HUES48 (cell line): ENCODE results near the gene ANKS1B.

Experiments
- H3K27ac ChIP-seq: one replicate; pipeline ENCODE4 v1.7.0; 2013; ENCODE audit warnings: low read depth, low read length, inconsistent platforms
- H3K27me3 ChIP-seq: 2 replicates; pipeline ENCODE4 v1.6.1; 2013; ENCODE audit warnings: mild to moderate bottlenecking, low read length; ENCODE audit not compliant: control insufficient read depth, insufficient read depth
- H3K36me3 ChIP-seq: 2 replicates; pipeline ENCODE4 v1.6.1; 2013; ENCODE audit warnings: low read length; ENCODE audit not compliant: control insufficient read depth, insufficient read depth
- H3K4me1 ChIP-seq: 2 replicates; pipeline ENCODE4 v1.6.1; 2013; ENCODE audit warnings: mild to moderate bottlenecking, low read length; ENCODE audit not compliant: control insufficient read depth, insufficient read depth
- H3K4me3 ChIP-seq: 2 replicates; pipeline ENCODE4 v1.5.1; 2013; ENCODE audit warnings: mild to moderate bottlenecking, low read depth, low read length
- H3K9ac ChIP-seq: 2 replicates; pipeline ENCODE4 v1.6.1; 2013; ENCODE audit warnings: mild to moderate bottlenecking, low read depth, low read length, moderate library complexity
- H3K9me3 ChIP-seq: 2 replicates; pipeline ENCODE4 v1.6.1; 2013; ENCODE audit warnings: low read length; ENCODE audit not compliant: control insufficient read depth, insufficient read depth

ANKS1B gene

GRCh38 chr12:98719515-98720504 is 1264.9 kb downstream of the ANKS1B start:
- H3K9me3 ChIP-seq: no peaks in the 10 kb centered on the region
- H3K36me3 ChIP-seq: peaks cover 17% of the 10 kb centered on the region
- H3K9ac ChIP-seq: no peak overlapping the region
- H3K27ac ChIP-seq: no peak overlapping the region
- H3K4me1 ChIP-seq: no peaks in the 10 kb centered on the region
- H3K27me3 ChIP-seq: no peaks in the 10 kb centered on the region
- no peak overlapping the region for H3K4me3 ChIP-seq

GRCh38 chr12:98714426-98714825 is 1270.3 kb downstream of the ANKS1B start:
- Histone ChIP-seq H3K4me3 (no peak overlapping the region), H3K27me3 (no peaks in the 10 kb centered on the region), H3K27ac (no peak overlapping the region), H3K9ac (no peak overlapping the region), H3K9me3 (no peaks in the 10 kb centered on the region), H3K36me3 (peaks cover 7% of the 10 kb centered on the region; the same call in 1 of the 2 replicates), H3K4me1 (no peaks in the 10 kb centered on the region)

GRCh38 chr12:98709022-98709421 is 1275.7 kb downstream of the ANKS1B start:
- Histone ChIP-seq H3K27ac (no peak overlapping the region), H3K9me3 (no peaks in the 10 kb centered on the region), H3K4me3 (no peak overlapping the region), H3K36me3 (peaks cover 21% of the 10 kb centered on the region), H3K4me1 (no peaks in the 10 kb centered on the region), H3K9ac (no peak overlapping the region), H3K27me3 (no peaks in the 10 kb centered on the region)

GRCh38 chr12:98701166-98701565 is 1283.6 kb downstream of the ANKS1B start:
- Histone ChIP-seq H3K27me3 (peaks cover 14% of the 10 kb centered on the region), H3K27ac (no peak overlapping the region), H3K36me3 (peaks cover 7% of the 10 kb centered on the region; the same call in 1 of the 2 replicates)

GRCh38 chr12:98699586-98699985 is 1285.2 kb downstream of the ANKS1B start:
- Histone ChIP-seq H3K27ac (no peak overlapping the region), H3K9ac (no peak overlapping the region), H3K4me3 (no peak overlapping the region), H3K4me1 (peaks cover 21% of the 10 kb centered on the region), H3K27me3 (peaks cover 14% of the 10 kb centered on the region), H3K36me3 (peaks cover 7% of the 10 kb centered on the region; the same call in 1 of the 2 replicates), H3K9me3 (no peaks in the 10 kb centered on the region)

More at GRCh38 chr12:98701166-98701565, 1283.6 kb downstream of the ANKS1B start:
- Histone ChIP-seq H3K9me3 (no peaks in the 10 kb centered on the region), H3K9ac (no peak overlapping the region), H3K4me1 (peaks cover 12% of the 10 kb centered on the region), H3K4me3 (no peak overlapping the region)

- Histone ChIP-seq H3K4me3 (no peak overlapping the region), H3K9me3 (no peaks in the 10 kb centered on the region), H3K27ac (no peak overlapping the region), H3K27me3 (peaks cover 14% of the 10 kb centered on the region), H3K9ac (no peak overlapping the region), H3K4me1 (peaks cover 21% of the 10 kb centered on the region), H3K36me3 (peaks cover 7% of the 10 kb centered on the region; the same call in 1 of the 2 replicates)
Observed at GRCh38 chr12:98698603-98699463, 1285.9 kb downstream of the ANKS1B start.

GRCh38 chr12:98697209-98697608 is 1287.5 kb downstream of the ANKS1B start:
- Histone ChIP-seq H3K27me3 (peaks cover 14% of the 10 kb centered on the region), H3K9me3 (no peaks in the 10 kb centered on the region), H3K4me3 (no peak overlapping the region), H3K4me1 (peaks cover 21% of the 10 kb centered on the region), H3K9ac (no peak overlapping the region), H3K27ac (peak overlapping the region; percentile 78), H3K36me3 (peaks cover 10% of the 10 kb centered on the region; the same call in 1 of the 2 replicates)

GRCh38 chr12:98696036-98696646 is 1288.6 kb downstream of the ANKS1B start:
- H3K4me1 ChIP-seq: peaks cover 21% of the 10 kb centered on the region
- 0 out of 2 replicates have a peak overlapping the region, but pooled peaks have one; percentile 10 for H3K4me3 ChIP-seq

GRCh38 chr12:98691351-98691750 is 1293.4 kb downstream of the ANKS1B start:
- H3K9me3 ChIP-seq: no peaks in the 10 kb centered on the region
- no peak overlapping the region for H3K9ac ChIP-seq
- H3K36me3 ChIP-seq: peaks cover 12% of the 10 kb centered on the region
- no peak overlapping the region for H3K4me3 ChIP-seq
- H3K27ac ChIP-seq: no peak overlapping the region
- H3K27me3 ChIP-seq: no peaks in the 10 kb centered on the region
- peaks cover 11% of the 10 kb centered on the region for H3K4me1 ChIP-seq

More at GRCh38 chr12:98696036-98696646, 1288.6 kb downstream of the ANKS1B start:
- H3K36me3 ChIP-seq: peaks cover 10% of the 10 kb centered on the region; the same call in 1 of the 2 replicates
- no peak overlapping the region for H3K9ac ChIP-seq
- H3K27me3 ChIP-seq: peaks cover 14% of the 10 kb centered on the region
- H3K27ac ChIP-seq: peak overlapping the region; percentile 78
- H3K9me3 ChIP-seq: no peaks in the 10 kb centered on the region

- no peaks in the 10 kb centered on the region for H3K27me3 ChIP-seq
- peaks cover 36% of the 10 kb centered on the region for H3K36me3 ChIP-seq
- no peaks in the 10 kb centered on the region for H3K9me3 ChIP-seq
- H3K4me1 ChIP-seq: no peaks in the 10 kb centered on the region
- no peak overlapping the region for H3K9ac ChIP-seq
- no peak overlapping the region for H3K27ac ChIP-seq
- H3K4me3 ChIP-seq: no peak overlapping the region
Observed at GRCh38 chr12:98686603-98687002, 1298.1 kb downstream of the ANKS1B start.
